ENCODE results near the gene DPM1. TPM values are rescaled to one million over a fixed set of nuclear protein-coding genes. Genes with fewer than 3 reads are reported as not detected.
A peak's percentile ranks its signal among the peaks of the same experiment; 100 is the strongest.

Gene DPM1
- total RNA-seq, result 10 to 100 TPM; 55.6 to 72.1 TPM

DNA sequence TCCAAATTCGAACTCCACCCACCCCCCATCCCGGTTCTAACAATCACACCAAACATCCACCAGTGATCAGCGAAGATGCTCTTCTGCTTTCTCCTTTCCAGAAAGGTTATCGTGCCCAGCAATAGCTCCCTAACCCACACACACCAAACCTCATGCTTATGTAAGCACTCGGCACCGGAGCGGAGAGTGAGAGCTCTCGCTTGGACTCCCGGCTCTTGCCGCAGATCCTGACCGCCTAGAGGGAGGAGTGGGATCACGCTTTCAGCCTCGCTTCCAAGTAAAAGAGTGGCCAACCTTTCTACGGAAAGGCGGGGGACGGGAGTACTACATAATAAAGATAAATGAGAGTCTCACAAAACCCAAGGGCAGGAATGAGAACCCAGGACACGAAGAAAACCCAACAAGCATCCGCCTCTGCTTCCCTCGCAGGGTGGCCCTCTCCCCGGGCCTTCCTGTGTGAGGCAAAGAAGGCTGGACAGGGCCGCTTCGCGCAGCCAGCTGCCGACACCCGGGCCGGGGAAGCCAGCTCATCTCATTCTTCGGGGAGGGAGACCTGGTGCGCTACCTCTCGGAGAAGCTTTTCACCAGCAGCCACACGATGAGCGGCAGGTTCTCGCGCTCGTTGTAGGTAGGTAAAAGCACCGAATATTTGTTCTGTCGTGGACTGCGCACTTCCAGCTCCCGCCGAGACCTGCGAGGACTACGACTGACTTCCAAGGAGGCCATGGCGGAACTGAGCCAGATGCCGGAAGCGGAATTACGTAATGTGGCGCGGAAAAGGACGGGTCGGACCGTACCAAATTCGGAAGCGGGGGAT is at the start of gene DPM1:
TSS of gene DPM1 (minus strand) at position 735 of the 817 bp plus-strand sequence. CDS start at position 726, 9 bp downstream.
- Mint-ChIP-seq H3K36me3 (ENCODE audit: low read depth) (peaks cover 39% of the 10 kb centered on the region), H3K27ac (peak within 1 kb of the TSS; percentile 99)
- CTCF ChIA-PET, result interaction anchor here (0.6 to 3.2 kb wide), 13 partner anchors 11 to 1388 kb away, joined by 3 to 29 read pairs (median 4); partner anchors contain the start of genes ADNP and BCAS4

DNA sequence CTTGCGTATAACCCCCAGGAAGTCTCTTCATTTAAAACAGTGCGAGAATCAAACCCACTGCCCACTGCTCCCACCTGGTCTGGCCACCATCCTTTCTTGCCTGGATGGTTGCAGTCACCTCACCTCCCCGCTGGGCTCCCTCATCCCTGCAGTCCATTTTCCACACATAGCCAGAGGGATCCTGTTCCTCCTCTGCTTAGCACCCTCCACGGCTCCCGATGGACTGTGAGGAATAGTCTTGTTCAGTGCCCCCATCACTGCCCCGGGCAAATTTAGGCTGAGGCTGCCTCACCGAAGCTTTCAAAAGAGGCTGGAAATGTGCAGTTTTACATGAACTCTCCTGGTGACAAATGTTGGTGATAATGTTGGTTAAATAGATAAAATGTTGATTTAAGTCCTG is 46.9 kb upstream of the DPM1 start:
- POLR2A ChIA-PET, result no interaction called here
- intact Hi-C loops (cut with DNase I, micrococcal nuclease), result no loop called here
- H3K4me3 Mint-ChIP-seq, result no peak overlapping the region
- peaks cover 3% of the 10 kb centered on the region for H3K4me1 Mint-ChIP-seq
- CTCF ChIA-PET, result no interaction called here
- no peak for ATAC-seq
- H3K27me3 Mint-ChIP-seq, result peaks cover 12% of the 10 kb centered on the region
- no peak overlapping the region for H3K27ac Mint-ChIP-seq
- H3K36me3 Mint-ChIP-seq (ENCODE audit: low read depth), result no peaks in the 10 kb centered on the region
- no peaks in the 10 kb centered on the region for H3K9me3 Mint-ChIP-seq (ENCODE audit: low read depth)
- no peak for DNase-seq

More for the DNA sequence above, at the start of gene DPM1:
- POLR2A ChIA-PET, result interaction anchor here (0.7 to 2.3 kb wide), 11 partner anchors 10 to 298 kb away, joined by 3 to 44 read pairs (median 3); partner anchors contain the start of genes ADNP and BCAS4
- intact Hi-C loops (cut with DNase I, micrococcal nuclease), result loop anchor here (1.0 kb wide), 7 partner anchors 22 to 227 kb away; partner anchors contain the start of genes ADNP (in 2 of the 2), BCAS4 (in 1 of the 2) and PARD6B (in 1 of the 2)
- Mint-ChIP-seq H3K9me3 (ENCODE audit: low read depth) (no peaks in the 10 kb centered on the region), H3K4me1 (peaks cover 52% of the 10 kb centered on the region), H3K4me3 (peak within 1 kb of the TSS; percentile 99), H3K27me3 (no peaks in the 10 kb centered on the region)
- peak; percentile 92 for DNase-seq
- ATAC-seq, result peak; percentile 88

DNA sequence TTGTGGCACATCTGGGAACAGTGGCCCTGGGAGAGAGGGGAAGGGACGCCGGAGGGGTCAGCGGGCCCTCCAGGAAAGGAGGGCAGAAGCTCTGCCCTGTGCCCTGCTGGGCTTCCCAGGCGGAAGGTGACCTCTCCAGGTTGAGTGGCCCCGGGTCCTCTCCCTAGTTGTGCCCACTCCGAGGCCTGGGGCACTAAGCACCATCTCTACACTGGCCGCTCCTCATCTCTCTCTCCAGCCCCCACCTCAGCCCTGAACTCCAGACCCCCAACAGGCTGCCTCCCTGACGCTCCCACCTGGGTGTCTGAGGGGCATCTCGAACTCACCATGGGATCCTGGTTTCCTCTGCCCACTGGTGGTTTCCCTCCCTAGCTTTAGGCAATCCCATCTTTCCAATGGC is 46.4 kb upstream of the DPM1 start:
- Mint-ChIP-seq H3K36me3 (ENCODE audit: low read depth) (no peaks in the 10 kb centered on the region), H3K4me1 (peaks cover 3% of the 10 kb centered on the region), H3K9me3 (ENCODE audit: low read depth) (no peaks in the 10 kb centered on the region), H3K27ac (no peak overlapping the region), H3K27me3 (peaks cover 12% of the 10 kb centered on the region), H3K4me3 (no peak overlapping the region)
- ChIA-PET POLR2A (no interaction called here), CTCF (interaction anchor here (0.6 kb wide), 1 partner anchor 17 kb away, joined by 3 read pairs; no protein-coding TSS in a partner anchor)
- no peak for DNase-seq
- ATAC-seq, result no peak
- intact Hi-C loops (cut with DNase I, micrococcal nuclease), result no loop called here

DNA sequence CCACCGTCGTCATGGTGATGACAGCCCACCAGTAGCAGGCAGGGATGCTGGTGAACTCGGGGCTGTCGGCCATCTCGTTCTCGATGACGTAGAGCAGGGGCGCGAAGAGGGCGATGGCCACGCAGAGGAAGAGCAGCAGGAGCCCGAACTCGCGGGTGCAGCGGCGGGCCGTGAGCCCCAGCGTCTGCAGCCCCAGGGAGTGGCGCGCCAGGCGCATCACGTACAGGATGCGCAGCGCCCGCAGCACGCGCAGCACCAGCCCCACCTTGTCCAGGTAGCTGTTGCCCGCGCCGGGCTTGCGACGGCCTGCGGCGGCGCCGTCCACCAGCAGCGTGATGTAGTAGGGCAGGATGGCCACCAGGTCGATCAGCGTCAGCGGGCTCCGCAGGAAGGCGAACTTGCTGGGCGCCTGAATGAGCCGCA is 46.0 kb upstream of the DPM1 start:
- H3K27me3 Mint-ChIP-seq, result peaks cover 14% of the 10 kb centered on the region
- H3K4me3 Mint-ChIP-seq, result no peak overlapping the region
- ATAC-seq (no peak), DNase-seq (no peak)
- ChIA-PET CTCF (interaction anchor here (0.6 kb wide), 1 partner anchor 16 kb away, joined by 3 read pairs; no protein-coding TSS in a partner anchor), POLR2A (no interaction called here)
- H3K9me3 Mint-ChIP-seq (ENCODE audit: low read depth), result no peaks in the 10 kb centered on the region
- peaks cover 3% of the 10 kb centered on the region for H3K4me1 Mint-ChIP-seq
- H3K27ac Mint-ChIP-seq, result no peak overlapping the region
- no peaks in the 10 kb centered on the region for H3K36me3 Mint-ChIP-seq (ENCODE audit: low read depth)
- intact Hi-C loops (cut with DNase I, micrococcal nuclease), result no loop called here

DNA sequence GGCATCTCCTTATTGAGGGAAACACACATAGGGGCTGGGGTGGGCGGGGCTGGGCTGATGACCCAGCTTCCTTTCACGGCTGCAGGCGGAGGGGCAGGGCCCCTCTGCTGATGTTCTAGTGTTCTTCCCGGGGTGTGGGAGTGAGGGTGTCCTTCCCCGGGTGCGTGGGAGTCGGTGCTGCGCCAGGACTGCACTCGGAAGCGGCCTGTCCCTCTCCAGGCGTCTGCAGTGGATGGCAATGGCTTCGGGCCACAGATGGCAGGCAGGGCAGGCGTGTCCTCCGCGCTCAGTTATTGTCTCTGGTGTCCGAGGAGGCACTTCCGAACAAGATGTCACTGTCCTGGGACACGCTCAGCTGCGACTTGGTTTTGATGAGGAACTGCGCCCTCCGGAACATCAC is 45.4 kb upstream of the DPM1 start:
- ChIA-PET CTCF (interaction anchor here (2.2 kb wide), 1 partner anchor 11 kb away, joined by 7 read pairs; no protein-coding TSS in a partner anchor), POLR2A (no interaction called here)
- Mint-ChIP-seq H3K4me1 (peaks cover 3% of the 10 kb centered on the region), H3K9me3 (ENCODE audit: low read depth) (no peaks in the 10 kb centered on the region), H3K36me3 (ENCODE audit: low read depth) (no peaks in the 10 kb centered on the region), H3K4me3 (no peak overlapping the region), H3K27me3 (peaks cover 19% of the 10 kb centered on the region), H3K27ac (no peak overlapping the region)
- ATAC-seq (no peak), DNase-seq (no peak)
- intact Hi-C loops (cut with DNase I, micrococcal nuclease), result no loop called here

DNA sequence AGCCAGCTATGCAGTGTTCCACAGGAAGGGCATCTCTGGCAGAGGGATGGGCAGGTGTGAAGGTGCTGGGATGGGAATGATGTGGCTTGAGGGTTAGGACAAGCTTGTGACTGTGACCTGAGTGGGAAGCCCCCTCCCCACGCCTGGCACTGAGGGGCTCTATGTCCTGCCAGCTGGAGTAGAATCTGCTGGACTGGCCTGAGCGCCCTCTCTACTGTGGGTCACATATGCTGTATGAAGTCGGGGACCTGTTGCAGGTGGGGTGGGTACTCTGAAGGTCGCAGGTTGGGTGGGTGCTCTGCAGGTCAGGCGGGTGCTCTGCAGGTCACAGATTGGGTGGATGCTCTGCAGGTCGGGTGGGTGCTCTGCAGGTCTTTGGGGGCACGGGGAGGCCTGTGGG is 44.3 kb upstream of the DPM1 start:
- no peak for DNase-seq
- Mint-ChIP-seq H3K9me3 (ENCODE audit: low read depth) (no peaks in the 10 kb centered on the region), H3K27ac (no peak overlapping the region), H3K4me3 (no peak overlapping the region), H3K27me3 (peaks cover 22% of the 10 kb centered on the region), H3K36me3 (ENCODE audit: low read depth) (no peaks in the 10 kb centered on the region), H3K4me1 (peaks cover 3% of the 10 kb centered on the region)
- ATAC-seq, result no peak
- ChIA-PET CTCF (interaction anchor here (2.2 kb wide), 1 partner anchor 10 kb away, joined by 7 read pairs; no protein-coding TSS in a partner anchor), POLR2A (no interaction called here)
- intact Hi-C loops (cut with DNase I, micrococcal nuclease), result no loop called here

DNA sequence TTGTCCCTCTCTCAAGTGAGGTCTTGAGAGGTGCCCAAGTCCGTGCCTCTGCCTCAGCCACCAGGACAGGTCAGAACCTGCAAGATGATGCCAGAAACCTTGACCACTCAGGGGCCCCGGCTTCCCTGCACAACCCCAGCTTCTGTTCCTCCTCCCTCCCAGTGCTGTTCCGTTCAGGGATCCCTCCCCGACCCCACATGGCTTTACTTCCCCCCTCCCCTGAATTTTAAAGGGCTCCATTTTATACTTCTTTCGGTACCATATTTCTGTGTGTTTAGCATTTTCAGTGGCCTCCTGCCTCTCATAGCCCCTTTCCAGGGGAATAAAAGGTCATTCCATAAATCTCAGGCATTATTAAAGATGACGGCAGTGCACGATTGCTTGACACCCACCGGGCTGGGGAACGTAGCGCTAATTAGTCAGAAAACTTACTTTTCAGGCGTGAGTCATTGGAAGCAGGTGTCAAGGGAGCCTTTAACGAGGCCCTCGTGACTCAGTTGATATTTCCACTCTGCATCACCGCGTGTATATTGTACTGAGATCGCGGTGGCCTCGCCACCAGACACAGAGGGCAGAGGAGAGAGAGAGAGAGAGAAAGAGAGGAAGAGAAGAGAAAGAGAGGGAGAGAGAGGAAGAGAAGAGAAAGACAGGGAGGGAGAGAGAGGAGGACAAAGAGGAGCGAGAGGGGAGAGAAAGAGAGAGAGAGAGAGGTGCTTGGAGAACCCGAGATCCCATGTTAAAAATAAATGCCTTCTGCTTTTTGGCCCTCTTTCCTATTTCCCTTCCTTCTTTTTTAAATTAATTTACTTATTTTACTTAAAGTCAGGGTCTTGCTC is 43.3 kb upstream of the DPM1 start:
- peak; percentile 51 for ATAC-seq

DNA sequence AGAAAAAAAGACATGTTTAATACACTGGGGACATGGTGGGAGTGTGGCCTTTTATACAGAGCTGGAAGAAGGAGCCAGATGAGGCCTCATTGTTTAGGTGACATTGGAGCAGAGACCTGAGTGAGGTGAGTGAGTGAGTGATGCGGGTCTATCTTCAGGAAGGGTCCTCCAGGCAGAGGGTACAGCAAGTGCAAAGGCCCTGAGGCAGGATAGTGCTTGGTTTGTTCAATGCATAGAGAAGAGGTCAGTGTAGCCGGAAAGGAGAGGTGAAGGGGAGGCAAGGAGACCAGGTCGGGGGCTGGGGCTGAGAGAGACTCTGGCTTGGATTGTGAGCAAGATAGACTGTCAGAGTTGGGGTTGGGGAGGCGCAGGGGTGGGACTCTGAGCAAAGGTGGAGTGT is 41.0 kb upstream of the DPM1 start:
- ATAC-seq (no peak), DNase-seq (no peak)
- Mint-ChIP-seq H3K4me1 (peaks cover 3% of the 10 kb centered on the region), H3K27me3 (peaks cover 22% of the 10 kb centered on the region), H3K36me3 (ENCODE audit: low read depth) (no peaks in the 10 kb centered on the region), H3K4me3 (no peak overlapping the region), H3K9me3 (ENCODE audit: low read depth) (no peaks in the 10 kb centered on the region), H3K27ac (no peak overlapping the region)
- ChIA-PET CTCF (interaction anchor here (0.8 kb wide), 1 partner anchor 12 kb away, joined by 3 read pairs; no protein-coding TSS in a partner anchor), POLR2A (no interaction called here)
- intact Hi-C loops (cut with DNase I, micrococcal nuclease), result no loop called here

More for the DNA sequence above, 43.3 kb upstream of the DPM1 start:
- POLR2A ChIA-PET, result no interaction called here
- Mint-ChIP-seq H3K9me3 (ENCODE audit: low read depth) (no peaks in the 10 kb centered on the region), H3K27me3 (peaks cover 22% of the 10 kb centered on the region), H3K4me3 (no peak overlapping the region), H3K27ac (no peak overlapping the region), H3K4me1 (peaks cover 3% of the 10 kb centered on the region), H3K36me3 (ENCODE audit: low read depth) (no peaks in the 10 kb centered on the region)
- CTCF ChIA-PET, result interaction anchor here (0.8 to 2.2 kb wide), 3 partner anchors 9 to 14 kb away, joined by 3 to 7 read pairs (median 3); no protein-coding TSS in a partner anchor
- intact Hi-C loops (cut with DNase I, micrococcal nuclease), result no loop called here
- DNase-seq, result peak; percentile 25

DNA sequence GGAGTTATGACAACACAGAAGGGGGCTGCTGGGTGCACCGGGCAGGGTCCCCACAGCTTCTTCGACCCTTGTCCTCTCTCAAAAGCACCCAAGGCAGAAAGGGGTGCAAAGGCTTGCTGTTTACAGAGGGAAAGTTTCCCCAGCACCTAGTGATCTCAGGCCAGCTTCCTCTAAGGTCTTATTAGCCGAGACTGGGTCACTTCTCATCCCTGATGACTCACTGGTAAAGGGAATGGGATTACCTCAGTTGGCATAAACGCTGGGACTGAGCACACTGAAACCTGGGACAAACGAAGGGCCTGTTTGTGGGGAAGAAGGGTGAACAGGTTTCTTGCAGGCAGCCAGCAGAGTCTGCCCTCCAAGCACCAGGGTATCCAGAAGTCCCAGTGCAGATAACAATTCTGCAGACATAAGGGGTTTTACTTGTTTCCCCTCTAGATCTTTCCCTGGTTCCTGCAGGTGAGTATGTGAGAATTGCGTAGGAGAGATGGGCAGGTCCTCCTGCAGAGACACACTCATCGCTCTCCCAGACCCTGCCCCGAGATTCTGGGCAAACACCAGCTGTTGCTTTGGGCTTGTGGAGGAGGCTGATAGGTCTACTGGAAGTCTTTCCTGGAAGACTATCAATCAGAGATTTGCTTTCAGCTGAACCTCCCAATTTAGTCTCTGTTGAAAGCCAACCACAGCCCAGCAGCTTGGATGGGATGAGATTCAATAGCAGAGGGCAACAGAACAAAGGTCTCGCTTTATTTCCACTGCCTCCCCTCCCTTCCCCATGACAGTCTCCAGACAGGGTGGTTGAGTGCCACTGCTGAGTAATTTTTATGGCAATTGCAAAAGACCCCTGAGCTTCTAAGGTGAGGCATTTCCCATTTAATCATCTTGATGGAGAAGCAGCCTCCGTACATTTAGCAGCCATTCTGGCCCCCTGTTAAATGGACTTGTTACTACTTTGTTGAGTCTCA is 38.9 kb upstream of the DPM1 start:
- ChIA-PET POLR2A (no interaction called here), CTCF (interaction anchor here (1.0 to 2.0 kb wide), 5 partner anchors 10 to 329 kb away, joined by 3 to 9 read pairs (median 6); no protein-coding TSS in a partner anchor)
- intact Hi-C loops (cut with DNase I, micrococcal nuclease), result no loop called here
- no peaks in the 10 kb centered on the region for H3K9me3 Mint-ChIP-seq (ENCODE audit: low read depth)
- peaks cover 3% of the 10 kb centered on the region for H3K4me1 Mint-ChIP-seq
- no peak for ATAC-seq
- H3K27ac Mint-ChIP-seq, result no peak overlapping the region
- H3K27me3 Mint-ChIP-seq, result peaks cover 19% of the 10 kb centered on the region
- no peak for DNase-seq
- no peaks in the 10 kb centered on the region for H3K36me3 Mint-ChIP-seq (ENCODE audit: low read depth)
- H3K4me3 Mint-ChIP-seq, result no peak overlapping the region

DNA sequence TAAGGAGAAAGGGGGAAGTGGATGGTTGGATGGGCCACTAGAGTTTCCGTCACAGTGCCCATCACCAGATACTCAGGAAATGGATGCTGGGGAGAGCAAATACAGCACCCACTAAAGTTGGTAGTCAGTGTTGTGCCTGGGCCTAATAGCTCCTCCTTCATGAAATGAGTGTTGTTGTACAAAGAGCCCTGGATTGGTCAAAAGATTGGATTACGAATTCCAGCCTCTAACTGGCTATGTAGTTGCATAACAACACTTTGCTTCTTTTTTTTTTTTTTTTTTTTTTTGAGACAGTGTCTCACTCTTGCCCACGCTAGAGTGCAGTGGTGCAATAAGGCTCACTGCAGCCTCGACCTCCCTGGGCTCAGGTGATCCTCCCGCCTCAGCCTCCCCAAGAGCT is 37.2 kb upstream of the DPM1 start:
- no peak overlapping the region for H3K4me3 Mint-ChIP-seq
- intact Hi-C loops (cut with DNase I, micrococcal nuclease), result no loop called here
- ATAC-seq, result no peak
- no peaks in the 10 kb centered on the region for H3K9me3 Mint-ChIP-seq (ENCODE audit: low read depth)
- no peak overlapping the region for H3K27ac Mint-ChIP-seq
- DNase-seq, result no peak
- no peaks in the 10 kb centered on the region for H3K4me1 Mint-ChIP-seq
- ChIA-PET POLR2A (no interaction called here), CTCF (interaction anchor here (2.0 to 10.0 kb wide), 2 partner anchors 14 to 312 kb away, joined by 9 to 210 read pairs; no protein-coding TSS in a partner anchor)
- H3K36me3 Mint-ChIP-seq (ENCODE audit: low read depth), result no peaks in the 10 kb centered on the region
- peaks cover 14% of the 10 kb centered on the region for H3K27me3 Mint-ChIP-seq
